OCI-LY7 (cell line): ENCODE measurements around the gene EVI5L.

Experiments used
- EZH2phosphoT487 ChIP-seq: fragments of 200-600 bp; sonication (generic); IDR thresholded peaks from 2 replicates; pipeline ENCODE4 v1.6.1; 2018; ENCODE audit warnings: low read depth, borderline replicate concordance, mild to moderate bottlenecking, mixed run types, antibody characterized with exemption, low read length, moderate library complexity, mixed read lengths
- TF ChIP-seq, protein P1 (sequence below): fragments of 200-600 bp; sonication (generic); conservative IDR thresholded peaks from 2 replicates; pipeline ENCODE4 v1.5.1; 2014; ENCODE audit warnings: mild to moderate bottlenecking, antibody characterized with exemption, low read length, moderate library complexity, mixed read lengths

DNA sequence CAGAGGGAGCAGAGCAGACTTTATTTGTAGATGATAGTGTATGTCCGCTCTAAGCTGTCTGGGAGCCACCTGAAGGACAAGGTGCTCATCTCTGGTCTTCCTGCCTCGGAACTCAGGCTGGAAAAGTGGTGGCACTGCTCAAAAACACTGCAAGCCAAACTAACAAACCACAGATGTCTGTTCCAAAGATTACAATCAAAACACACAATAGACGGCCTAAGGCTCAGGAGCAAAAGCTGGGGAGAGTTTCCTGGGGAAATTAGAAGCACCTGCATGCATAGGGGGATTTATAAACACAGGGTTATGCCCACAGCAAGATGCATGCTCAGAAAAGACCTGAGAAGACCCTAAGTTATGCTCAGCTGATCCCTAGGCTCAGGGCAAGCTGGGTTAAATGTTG lies 9.4 kb upstream of the EVI5L start:
- TF ChIP-seq, protein P1, sequence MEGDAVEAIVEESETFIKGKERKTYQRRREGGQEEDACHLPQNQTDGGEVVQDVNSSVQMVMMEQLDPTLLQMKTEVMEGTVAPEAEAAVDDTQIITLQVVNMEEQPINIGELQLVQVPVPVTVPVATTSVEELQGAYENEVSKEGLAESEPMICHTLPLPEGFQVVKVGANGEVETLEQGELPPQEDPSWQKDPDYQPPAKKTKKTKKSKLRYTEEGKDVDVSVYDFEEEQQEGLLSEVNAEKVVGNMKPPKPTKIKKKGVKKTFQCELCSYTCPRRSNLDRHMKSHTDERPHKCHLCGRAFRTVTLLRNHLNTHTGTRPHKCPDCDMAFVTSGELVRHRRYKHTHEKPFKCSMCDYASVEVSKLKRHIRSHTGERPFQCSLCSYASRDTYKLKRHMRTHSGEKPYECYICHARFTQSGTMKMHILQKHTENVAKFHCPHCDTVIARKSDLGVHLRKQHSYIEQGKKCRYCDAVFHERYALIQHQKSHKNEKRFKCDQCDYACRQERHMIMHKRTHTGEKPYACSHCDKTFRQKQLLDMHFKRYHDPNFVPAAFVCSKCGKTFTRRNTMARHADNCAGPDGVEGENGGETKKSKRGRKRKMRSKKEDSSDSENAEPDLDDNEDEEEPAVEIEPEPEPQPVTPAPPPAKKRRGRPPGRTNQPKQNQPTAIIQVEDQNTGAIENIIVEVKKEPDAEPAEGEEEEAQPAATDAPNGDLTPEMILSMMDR, result no peak
- no peak for TF ChIP-seq EZH2phosphoT487
